NCI-H82 treated with DMSO at 0.1 percent for 48 hours (cell line): ENCODE measurements around the gene LRRC45.
"Not testable (repeated sequence)": the region's sequence is repeated elsewhere in the genome, so short reads cannot be mapped to it uniquely, and the experiment has no call there.

Experiments used
- DNase-seq: peaks from one replicate; lab custom pipeline; 2025; ENCODE audit not compliant: unreplicated experiment; lab: John Stamatoyannopoulos, UW

LRRC45 gene

DNA sequence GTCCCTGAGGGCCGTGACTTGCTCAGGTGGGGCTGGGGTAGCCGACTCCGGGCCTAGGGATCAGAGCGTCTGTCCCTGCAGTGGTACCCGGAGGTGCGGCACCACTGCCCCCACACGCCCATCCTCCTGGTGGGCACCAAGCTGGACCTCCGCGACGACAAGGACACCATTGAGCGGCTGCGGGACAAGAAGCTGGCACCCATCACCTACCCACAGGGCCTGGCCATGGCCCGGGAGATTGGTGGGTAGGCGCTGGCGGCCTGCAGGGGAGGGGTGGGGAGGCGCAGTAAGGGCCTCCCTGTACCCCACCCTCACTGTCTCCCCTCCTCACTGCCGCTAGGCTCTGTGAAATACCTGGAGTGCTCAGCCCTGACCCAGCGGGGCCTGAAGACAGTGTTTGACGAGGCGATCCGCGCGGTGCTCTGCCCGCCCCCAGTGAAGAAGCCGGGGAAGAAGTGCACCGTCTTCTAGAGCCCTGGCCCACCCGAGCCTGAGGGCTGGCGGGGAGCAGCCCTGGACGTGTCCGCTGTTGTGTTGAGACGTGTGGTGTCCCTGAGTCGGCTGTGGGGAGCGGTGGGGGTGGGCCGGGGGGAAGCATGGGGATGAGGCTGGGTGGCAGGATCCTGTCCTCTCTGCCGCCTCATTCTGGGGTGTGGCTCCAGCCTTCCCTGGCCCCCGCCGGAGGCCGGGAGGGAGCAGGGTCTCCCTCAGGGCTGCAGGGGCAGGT is 10.4 kb downstream of the LRRC45 start:
- DNase-seq: no peak

DNA sequence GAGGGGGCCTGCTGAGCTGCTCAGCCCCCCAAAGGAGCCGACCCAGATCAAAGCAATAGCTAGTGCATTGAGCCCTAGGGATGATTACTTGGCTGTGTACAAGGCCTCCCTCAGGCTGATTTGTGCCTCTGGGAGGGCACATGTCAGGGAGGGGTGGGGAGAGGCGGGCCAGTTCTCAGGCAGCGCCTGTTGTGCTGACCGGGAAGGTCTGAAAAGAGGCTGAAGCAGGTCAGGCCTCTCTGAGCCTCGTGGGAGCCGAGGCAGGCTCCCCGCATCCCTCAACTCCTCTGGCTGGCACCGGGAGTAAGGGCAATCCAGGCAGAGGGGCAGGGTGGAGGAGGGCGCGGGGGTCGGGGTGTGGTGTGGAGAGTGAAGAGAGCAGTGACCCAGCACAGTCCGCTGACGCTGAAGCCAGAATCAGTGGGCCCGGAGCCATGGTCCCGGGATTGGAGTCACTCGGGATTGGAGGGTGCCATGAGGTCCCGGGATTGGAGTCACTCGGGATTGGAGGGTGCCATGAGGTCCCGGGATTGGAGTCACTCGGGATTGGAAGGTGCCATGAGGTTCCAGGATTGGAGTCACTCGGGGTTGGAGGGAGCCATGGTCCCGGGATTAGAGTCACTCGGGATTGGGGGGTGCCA is 11.4 kb downstream of the LRRC45 start:
- DNase-seq: no peak

DNA sequence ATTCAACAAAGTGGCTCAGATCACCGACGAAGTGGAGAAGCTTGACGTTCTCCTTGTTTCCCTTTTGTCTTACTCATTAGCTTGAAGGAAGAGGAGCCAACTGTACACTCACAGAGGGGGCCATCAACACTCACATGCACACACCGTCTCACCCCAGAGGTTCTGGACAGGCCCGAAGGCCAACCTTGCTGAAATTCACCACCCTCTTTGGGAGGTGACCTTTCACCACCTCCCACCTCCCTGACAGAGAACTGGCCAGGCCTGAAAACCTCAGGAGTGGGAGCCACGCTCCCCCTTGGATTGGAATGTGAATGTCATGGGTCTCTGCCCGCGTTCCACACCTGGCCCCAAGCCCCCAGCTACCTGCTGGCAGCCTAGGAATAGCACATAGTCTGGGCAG is 12.4 kb downstream of the LRRC45 start:
- DNase-seq: no peak

DNA sequence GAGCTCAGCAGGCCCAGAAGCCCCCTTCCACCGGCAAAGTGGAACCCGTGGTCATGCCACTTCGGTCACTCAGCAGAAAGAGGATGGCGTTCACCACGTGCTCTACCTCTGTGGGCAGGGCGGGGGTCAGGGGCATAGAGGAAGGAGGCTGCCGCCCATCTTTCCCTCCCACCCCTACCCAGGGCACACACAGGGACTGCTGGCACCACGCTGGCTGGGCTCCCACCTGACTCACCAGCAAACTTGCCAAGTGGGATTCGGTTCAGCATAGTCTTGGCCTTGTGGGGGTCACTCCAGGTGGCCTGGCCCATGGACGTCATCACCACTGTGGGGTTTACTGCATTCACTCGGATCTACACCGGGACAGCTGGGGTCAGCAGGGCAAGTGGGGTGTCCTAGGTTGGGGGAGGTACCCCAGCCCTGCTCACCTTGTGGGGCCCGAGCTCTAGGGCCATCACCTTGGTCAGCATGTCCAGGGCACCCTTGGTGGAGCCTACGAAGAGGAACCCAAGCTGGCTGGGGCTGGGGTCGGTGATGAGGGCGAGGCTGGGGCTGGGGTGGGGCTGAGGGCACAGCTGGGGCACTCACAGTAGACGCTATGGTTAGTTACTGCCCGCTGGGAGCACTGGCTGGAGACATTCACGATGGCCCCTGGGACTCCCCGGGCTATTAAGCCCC is 13.0 kb downstream of the LRRC45 start:
- DNase-seq: no peak

DNA sequence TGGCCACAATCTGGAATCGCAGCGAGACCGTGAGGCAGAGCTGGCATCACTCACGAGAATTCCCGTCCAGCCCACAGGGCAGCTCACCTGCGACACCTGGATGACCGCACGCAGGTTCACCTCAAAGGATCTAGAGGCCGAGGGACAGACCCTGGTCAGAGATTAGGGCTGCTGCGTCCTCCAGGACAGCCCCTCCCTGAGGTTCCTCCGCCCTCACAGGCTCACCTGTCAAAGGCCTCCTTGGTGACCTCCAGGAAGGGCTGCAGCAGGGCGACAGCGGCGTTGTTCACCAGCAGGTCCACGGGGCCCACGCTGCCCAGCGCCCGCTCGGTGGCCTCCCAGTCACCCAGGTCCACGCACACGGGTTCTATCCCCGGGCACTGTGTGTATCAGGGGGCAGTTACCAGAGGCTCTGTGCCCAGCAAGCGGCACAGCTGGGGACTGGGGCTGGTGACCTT is 13.6 kb downstream of the LRRC45 start:
- DNase-seq: no peak

DNA sequence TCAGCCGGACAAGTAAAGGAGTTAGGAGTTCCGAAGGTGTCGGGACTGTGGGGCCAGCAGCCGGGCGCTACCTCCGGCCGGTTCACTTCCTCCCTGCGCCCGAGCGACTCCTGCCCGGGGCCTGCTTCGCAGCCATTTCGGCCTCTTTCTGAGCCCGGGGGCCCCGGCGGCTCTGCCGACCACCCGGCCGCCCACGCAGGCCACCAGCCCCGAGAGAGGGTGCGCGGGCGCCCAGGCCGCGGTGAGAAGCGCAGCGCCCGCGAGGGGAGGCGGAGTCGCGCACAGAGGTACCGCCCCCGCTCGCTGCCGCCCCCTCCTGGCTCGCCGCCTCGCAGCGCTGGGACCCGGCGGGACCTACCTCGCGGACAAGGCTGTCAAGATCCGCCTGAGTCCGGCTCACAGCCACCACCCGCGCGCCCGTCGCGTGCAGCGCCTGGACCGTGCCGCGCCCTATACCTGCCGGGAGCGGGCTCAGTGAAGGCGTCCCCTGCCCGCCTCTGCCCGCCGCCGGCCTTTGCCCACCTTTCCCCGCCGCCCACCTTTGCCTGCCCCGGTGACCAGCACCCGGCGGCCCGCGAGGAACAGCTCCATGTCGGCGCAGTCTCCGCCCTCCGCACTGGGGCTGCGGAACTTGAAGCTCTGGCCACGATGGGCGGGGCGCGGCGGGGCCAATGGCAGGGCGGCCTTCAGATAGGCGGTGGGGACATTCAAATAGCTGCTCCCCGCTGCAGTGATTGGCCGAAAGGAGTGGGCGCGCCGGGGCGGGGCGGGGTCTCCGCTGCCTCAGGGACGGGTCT is 14.2 kb downstream of the LRRC45 start, which contains the start of gene DCXR:
Gene DCXR, minus strand, starts transcription at position 606 of the 797 bp plus-strand sequence. Its CDS starts 15 bp downstream, at position 591.
- peak; percentile 96 for DNase-seq

DNA sequence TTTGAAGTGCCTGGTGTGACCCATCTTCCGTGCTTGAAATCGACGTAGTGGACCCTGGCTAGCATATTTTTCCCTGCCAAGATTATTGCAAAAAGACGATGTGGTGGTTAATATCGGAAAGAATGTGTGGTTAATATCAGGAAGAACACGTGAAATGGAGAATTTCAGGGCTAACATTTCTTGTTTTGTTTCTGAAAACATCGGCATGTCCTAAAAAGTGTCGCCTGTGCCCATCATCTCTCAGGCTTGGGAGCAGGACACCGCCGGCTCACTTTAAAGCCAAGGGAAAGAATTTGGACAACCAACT is 14.7 kb downstream of the LRRC45 start:
- no peak for DNase-seq

DNA sequence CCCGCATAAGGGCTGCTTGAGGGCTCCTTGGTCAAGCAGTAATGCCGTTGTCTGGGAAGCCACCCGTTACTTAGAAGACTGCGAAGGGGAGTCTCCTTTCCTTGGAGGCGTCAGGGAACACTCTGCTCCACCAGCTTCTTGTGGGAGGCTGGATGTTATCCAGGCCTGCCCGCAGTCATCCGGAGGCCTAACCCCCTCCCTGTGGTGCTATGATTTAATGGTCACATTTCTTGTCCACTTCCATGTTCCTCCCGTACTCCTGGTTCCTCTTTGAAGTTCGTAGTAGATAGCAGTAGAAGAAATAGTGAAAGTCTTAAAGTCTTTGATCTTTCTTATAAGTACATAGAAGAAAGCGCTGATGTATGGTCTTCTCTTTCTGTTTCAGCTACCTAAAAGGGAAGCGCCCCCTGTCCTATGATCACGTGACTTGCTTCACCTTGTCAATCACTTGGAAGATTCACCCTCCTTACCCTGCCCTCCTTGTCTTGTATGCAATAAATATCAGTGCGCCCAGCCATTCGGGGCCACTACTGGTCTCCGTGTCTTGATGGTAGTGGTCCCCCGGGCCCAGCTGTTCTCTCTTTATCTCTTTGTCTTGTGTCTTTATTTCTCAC is 15.8 kb downstream of the LRRC45 start:
- DNase-seq: not testable (repeated sequence)

DNA sequence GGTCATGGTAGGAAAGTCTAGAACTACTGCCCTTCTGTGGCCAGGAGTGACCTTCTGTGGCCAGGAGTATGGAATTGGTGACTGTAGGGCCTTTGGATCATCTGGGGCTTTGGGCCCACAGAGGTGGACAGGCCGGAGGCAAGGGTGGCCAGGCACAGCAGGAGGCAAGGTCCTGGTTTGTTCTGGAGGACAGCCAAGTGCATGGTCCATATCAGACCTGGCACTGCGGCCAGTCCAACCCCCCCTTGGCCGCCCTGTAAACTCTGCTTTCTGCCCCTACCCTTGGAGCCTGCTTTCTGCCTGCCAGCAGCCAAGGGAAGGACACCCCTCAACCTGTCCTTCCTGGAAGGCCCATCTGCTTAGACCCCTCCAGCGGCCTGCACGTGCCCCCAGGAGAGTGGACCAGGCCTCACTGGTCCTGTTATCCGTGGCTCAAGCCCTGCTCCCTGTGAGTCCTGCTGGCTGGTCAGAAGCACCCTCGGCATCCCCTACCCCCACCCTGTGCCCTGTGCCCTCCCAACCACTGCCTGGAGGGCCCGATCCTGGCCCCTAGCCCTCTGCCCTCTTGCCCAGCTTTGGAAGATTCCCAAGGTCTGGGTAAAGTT is 16.7 kb downstream of the LRRC45 start:
- no peak for DNase-seq

DNA sequence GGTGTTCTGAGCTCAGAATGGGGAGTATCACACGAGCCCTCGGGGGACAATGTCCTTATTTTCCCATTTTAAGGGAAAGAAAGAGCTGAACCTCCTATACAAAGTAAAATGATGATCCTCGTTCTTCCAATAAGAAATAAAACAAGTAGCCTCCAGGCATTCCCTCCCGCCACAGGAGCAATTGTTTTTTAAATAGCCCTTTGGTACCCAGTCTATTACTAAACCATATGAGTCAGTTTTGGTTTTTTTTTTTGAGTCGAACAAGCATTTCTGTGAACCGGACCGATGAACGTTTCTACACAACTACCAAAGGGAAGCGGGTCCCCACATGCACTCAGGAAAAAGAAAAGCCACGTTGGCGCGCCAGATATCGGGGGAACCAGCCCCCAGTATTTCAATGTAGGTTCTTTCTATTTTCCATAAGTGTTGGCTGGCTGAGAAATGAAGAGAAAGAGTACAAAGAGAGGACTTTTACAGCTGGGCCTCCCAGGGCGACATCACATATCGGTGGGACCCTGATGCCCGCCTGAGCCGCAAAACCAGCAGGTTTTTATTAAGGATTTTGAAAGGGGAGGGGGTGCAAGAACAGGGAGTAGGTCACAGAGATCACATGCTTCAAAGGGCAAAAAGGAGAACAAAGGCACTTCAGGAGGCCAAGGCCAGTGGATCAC is 18.2 kb downstream of the LRRC45 start:
- DNase-seq: no peak

DNA sequence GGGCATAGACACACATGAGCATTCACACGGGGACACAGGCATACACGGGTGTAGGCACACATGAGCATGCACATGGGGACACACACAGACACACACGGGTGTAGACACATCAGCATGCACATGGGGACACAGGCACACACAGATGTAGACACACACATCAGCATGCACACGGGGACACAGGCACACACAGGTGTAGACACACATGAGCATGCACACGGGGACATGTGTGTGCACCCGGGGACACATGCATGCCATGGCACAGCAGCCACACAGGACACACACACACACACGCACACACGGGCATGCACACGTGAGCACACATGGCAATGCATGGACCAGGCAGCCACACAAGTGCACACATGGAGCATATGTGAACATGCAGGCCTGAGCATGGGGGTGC is 19.5 kb downstream of the LRRC45 start:
- no peak for DNase-seq

DNA sequence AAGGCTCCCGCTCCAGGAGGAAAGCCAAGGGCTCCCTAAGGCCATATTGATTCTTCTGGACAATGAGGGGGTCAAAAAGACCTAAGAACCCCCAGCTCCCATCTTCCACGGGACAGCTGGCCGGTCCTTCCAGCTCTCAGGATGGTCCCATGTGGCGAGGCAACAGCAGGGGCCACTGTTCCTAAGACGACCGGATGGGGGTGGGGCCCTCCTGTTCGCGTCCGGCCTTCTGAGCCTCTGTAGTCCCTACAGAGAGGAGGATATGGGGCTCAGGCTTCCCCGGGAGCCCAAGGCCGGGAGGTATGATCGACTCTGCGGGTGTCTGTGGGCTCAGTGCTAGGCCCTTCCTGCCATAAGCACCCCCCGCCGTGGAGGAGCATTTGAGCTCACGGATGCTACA is 20.4 kb downstream of the LRRC45 start:
- no peak for DNase-seq

DNA sequence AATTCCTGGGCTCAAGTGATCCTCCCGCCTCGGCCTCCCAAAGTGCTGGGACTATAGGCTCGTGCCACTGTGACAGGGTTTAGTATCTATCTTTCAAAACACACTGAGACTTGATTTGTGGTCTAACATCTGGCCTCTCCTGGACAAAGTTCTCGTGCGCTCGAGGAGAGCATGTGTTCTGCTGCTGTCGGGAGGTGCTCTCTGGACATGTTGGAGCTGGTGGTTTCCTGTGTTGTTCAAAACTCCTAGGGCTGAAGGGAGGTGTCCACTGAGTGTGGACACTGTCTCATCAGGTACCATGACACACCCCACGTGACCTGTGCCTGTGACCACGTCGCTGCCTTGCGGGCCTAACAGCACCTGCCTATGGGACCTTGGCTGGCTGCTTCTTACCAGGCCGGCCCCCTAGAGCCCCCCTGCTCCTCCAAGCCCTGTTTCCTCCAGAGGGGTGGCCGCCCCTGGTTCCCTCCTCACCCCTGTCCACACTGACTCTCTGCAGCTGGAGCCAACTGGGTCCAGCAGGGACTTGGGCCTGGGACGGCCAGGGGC is 22.9 kb downstream of the LRRC45 start:
- DNase-seq: no peak

DNA sequence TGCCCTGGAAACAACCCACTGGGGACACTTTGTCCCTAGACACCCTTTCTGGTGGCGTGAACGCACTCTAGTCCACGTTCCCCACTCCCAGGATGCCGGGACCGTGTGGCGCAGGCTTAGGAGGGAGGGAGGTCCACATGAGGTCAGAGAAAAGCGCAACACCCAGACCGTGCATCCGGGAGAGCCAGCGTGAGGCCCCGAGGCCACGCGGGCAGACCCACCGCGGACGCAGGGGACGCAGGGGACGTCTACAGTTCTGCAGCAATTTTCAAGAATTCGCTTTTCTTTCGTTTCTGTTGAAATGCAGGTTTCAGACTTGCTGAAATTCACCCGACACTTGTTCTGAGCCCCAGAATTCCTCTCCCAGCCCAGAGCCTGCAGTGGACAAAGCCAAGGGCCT is 23.8 kb downstream of the LRRC45 start:
- DNase-seq: no peak

DNA sequence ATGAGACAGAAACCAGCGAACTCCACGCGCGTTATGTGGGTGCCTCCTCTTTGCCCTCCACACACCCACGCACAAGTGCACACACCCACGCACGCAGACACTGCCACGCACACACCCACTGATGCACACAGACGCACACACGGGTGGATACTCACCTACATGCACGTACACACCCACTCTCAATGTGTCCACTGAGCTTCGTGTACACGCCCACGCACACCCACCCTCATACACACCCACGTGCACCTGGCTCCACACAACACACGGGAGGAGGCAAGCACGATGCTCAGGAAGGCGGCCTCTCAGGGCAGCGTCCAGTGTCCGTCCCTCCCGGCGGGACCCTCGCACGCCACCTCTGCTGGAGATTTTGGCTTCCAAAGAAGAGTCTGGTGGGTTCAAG is 24.3 kb downstream of the LRRC45 start:
- DNase-seq: no peak

DNA sequence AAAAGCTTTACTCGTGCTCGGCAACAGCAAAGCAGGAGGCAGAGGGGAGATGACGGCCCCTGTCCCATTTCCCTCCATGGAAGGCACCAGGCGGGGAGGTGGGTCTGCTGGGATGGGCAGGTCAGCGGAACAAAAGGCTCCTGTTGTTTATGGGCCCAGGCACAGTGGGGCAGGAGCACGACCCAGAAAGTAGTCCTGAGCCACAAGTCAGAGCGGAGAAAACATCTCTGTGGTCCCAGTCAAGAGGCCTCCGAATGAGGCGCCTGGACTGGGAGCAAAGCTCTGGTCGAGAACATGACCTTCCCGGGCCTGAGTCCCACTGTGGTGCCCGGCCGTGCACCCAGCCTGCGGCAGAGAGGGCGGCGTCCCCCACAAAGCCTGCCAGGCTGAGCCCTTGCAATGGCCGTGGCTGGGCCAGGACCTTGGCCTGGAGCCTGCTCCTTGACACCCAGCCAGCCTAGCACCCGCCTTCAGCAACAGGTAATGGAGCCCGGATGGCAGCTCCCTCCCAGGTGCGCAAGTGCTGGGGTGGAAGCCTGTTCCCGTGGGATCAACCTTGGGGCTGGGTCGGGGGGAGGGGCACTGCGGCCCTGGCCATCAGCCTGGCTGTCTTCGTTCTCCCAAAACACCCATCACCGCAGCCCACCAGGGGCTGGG is 24.9 kb downstream of the LRRC45 start:
- DNase-seq: no peak

DNA sequence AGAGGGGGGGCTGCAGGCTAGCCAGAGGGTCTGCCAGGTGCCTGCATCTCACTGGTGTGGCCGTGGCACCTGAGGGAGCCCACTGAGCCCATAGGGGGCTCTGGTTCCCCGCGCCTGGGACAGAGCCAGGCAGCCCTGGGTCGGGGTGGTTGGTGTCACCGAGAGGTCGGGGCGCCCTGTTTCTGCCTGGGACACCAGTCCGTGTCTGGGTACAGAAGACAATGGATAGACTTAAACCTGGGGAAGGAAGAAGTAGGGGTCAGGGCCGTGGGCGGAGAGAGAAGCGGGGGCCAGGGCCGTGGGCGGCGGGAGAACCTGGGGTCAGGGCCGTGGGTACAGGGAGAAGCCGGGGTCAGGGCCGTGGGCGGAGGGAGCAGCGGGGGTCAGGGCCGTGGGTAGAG is 25.5 kb downstream of the LRRC45 start:
- DNase-seq: no peak

DNA sequence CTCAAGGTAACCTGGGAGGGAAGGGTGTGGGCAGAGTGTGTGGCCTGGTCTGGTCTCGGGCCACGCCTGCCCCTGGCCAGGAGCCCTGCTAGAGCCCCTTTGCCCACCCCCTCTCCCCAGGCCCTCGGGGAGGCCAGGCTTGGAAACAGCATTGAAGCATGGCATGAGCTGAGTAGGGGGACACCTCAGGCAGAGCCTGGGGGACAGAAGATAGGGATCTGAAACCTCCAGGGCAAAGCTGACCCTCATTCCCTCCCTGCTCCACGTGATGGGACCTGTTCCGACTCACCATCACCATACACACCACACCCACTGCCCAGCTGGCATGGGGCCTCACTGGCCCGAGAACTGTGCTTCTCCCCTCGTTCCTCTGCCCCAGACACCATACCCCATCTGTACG is 26.0 kb downstream of the LRRC45 start:
- DNase-seq: no peak

DNA sequence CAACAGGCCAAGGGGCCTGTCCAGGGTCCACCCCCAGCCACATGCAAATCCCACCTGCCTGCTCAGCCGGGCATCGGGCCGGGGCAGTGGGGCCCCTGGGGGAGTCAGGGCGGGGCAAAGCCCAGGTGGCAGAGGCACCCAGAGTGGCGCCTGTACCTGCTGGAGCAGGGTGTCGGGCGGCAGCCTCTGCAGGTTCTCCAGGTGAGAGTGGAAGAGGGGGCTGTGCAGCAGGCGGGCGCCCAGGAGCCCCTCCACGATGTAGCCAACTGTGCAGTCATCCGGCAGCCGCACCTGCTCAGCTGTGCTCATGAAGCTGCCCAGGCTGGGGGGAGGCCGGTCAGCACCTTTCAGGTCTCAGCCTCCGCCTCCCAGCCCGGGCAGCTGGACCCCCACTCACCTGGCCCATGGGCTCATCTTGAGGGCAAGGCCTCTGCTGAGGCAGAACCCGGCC is 26.4 kb downstream of the LRRC45 start:
- DNase-seq: no peak
